GM19395 (cell line): ENCODE results near the gene FARS2.
A peak's percentile ranks its signal among the peaks of the same experiment; 100 is the strongest.

Source experiments
- ATAC-seq: cut with Tn5 transposase; IDR thresholded peaks from one replicate; pipeline ENCODE4 v1.9.1; 2021; ENCODE audit warnings: mild to moderate bottlenecking, moderate library complexity; ENCODE audit not compliant: unreplicated experiment

The FARS2 gene

GRCh38 chr6:5260661-5261544, at the start of gene FARS2, which contains the start of gene LYRM4:
Gene FARS2, plus strand, starts transcription at chr6:5261513.
Gene LYRM4, minus strand, starts transcription at chr6:5260950. Its CDS starts 217 bp downstream, at chr6:5260733.
- ATAC-seq, result peak; percentile 74

DNA sequence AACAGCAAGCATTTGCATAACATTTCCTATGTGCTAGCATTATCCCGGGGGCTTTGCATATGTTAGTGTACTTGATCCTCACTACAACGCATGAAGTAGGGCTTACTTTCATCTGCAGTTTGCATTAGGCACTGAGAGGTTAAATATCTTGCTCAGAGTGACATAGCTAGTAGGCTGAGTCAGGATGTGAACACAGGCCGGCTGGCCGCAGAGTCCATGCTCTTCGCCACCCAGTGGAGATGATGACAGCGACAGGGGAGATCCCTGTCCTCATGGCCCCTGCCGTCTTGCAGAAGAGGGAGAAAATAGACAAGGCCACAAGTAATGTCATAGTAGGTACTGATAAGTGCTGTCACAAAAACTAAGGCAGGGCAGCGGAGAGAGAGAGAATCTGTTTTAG, 47.5 kb upstream of the FARS2 start:
- no peak for ATAC-seq

- ATAC-seq, result no peak
These were observed 46.7 kb upstream of the FARS2 start for GRCh38 chr6:5214570-5215052.

DNA sequence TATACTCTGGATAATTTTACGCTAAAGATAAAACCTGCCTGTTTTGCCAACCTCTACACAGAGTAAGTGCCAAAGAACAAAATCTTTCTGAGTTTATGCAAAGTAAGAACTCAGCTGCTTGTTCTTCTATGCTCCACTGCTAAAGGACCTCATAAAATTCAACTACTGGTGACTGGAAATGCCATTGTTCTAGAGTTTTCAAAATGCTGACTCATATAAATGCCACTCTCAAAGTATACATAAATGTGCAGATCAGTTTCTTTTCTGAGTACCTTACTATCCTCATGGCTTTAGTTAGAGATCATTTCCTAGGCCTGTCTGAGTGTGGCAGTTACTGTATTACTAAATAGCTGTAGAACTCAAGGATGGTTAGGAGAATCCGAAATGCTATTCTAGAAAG, 46.2 kb upstream of the FARS2 start:
- ATAC-seq, result no peak

GRCh38 chr6:5215799-5216198, 45.5 kb upstream of the FARS2 start:
- ATAC-seq, result no peak

- no peak for ATAC-seq
These were observed 44.0 kb upstream of the FARS2 start for GRCh38 chr6:5217356-5217755.

- ATAC-seq, result no peak
These were observed 42.2 kb upstream of the FARS2 start for GRCh38 chr6:5219011-5219691.

DNA sequence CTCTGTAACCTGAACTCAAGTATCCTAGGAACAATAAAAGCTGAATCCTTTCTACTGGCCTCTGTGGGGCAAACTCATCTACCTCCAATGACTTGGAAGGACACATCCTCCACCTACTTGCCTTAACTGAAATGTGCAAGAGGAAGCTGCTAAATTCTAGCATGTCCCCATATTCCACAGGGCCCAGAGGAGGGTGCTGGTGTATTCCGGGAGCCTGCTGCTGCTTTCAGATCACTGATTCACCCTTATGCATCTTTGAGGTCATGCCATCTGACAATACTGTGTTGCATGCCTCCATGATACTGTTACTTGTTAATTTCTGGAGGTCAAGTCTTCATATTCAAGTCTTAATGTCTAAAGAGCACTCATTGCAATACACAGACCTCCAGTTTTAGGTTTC, 40.9 kb upstream of the FARS2 start:
- ATAC-seq, result no peak

GRCh38 chr6:5223309-5223708, 38.0 kb upstream of the FARS2 start:
- no peak for ATAC-seq

DNA sequence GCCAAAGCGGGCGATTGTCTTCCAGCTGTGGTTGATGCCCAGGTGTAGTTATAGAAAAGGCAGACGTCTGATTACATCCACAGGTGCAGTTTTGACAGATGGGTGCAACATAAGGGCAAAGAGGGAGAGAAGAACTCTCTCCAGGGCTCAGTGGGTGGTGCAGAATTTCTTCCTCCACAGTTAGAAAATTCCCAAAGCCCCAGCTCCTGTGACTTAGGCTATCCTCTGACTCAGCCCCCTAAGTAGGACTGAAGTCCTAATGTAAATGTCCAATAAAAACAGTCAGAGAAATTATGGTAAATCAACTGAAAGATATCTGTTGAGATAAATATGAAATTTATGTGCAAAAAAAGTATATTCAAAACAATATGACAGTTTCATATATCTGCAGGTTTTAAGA, 32.0 kb upstream of the FARS2 start:
- no peak for ATAC-seq

GRCh38 chr6:5230081-5230480, 31.2 kb upstream of the FARS2 start:
- ATAC-seq, result no peak

DNA sequence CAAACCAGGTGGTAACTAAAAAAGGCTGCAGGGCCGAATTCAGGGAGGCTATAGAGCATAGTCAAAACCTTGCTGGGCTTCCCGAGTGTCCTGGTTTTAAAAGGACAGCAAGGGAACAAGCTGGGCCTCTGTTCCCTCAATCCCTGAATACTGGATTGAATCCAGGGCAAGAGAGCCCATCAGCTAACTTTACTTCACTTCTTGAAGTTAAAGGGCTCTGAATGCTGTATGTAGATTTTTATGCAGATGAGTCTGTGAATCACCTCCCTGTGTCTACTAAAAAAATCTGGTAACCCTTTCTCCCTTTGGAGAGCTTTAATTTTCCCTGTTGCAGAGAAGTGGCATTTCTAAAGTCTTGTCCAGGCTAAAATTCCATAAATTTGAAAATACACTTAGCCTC, 30.0 kb upstream of the FARS2 start:
- no peak for ATAC-seq

- ATAC-seq, result no peak
These were observed 26.4 kb upstream of the FARS2 start for GRCh38 chr6:5234874-5235273.

GRCh38 chr6:5235830-5236229, 25.5 kb upstream of the FARS2 start:
- ATAC-seq, result no peak

DNA sequence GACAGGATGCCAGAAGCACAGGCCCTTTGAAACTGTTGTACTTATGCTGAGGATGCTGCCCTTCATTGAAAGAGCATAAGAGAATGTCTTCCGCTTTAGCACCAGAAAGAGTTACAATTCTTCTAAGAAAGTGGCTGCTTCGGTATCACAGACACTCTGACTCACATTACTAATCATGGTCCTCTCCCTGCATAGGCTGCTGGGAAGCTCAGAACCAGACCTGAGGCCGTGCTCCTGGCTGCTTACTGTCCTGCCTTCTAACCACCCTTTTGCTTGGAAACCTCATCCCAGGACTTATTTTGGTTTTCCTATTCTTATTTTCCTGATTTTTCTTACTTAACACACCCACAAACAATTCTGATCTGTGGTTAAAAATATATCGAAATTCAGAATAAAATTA, 23.5 kb upstream of the FARS2 start:
- no peak for ATAC-seq

DNA sequence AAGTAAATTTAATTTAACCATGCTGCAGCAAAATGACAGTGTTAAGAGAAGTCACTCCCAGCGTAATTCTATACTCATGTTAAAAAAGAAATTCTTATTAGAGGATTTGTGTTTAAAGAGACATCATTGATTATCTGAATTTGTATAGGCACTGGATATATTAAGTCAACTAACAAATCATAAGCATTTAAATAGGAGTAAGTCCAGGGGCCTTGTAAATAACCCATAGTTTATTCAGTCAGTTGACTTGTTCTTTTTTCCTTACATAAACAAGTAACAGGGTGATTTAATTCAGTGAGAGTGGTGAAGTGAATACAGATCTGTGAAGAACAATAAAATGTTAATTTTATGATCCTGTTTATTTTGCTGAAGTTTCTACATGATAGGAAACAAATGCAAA, 23.0 kb upstream of the FARS2 start:
- ATAC-seq, result no peak

GRCh38 chr6:5241252-5241651, 20.1 kb upstream of the FARS2 start:
- no peak for ATAC-seq

- ATAC-seq, result no peak
These were observed 18.2 kb upstream of the FARS2 start for GRCh38 chr6:5243069-5243468.

GRCh38 chr6:5246141-5247097, 14.9 kb upstream of the FARS2 start:
- ATAC-seq, result no peak

- no peak for ATAC-seq
These were observed 14.1 kb upstream of the FARS2 start for GRCh38 chr6:5247201-5247600.
